ENCODE results near the gene IP6K3.

Gene IP6K3

DNA sequence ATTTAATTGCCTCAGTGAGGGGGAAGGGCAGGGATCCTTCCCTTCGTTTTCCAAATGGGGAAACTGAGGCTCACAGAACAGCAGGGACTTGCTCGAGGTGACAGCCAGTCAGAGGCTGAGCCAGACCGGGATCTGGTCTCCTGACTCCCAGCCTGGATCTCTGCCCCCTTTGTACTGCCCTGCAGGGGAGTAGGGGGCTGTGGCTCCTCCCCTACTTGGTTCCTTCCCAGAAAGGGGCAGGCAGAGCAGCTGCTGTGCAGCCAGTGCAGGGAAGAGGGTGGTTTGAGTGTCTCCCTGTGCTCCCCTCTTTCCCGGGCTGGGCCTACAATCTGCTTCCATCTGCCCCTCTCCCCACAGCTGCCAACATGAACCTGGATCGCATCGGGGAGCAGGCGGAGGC, 72.9 kb downstream of the IP6K3 start:
- no peak for DNase-seq (ENCODE audit: low read depth)

DNA sequence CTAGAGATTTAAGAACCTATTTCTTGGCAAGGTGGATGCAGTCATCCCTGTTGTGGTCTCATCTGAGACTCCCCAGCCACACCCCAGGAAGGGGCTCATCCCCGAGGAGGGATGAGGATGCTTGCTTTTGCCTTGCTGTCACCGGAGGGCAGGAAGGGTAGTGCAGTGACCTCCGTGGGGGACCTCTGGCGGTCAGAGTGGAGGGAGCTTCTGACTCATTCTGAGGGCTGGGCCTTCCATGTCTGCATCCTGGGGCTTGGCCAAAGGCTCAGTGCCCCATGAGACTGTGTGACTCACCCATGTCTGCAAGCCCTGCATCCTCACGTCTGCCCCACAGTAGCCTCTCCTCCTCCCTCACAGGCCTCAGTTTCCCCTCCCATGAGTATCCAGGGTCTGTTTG, 73.9 kb downstream of the IP6K3 start:
- peak; percentile 97 for DNase-seq (ENCODE audit: low read depth)

DNA sequence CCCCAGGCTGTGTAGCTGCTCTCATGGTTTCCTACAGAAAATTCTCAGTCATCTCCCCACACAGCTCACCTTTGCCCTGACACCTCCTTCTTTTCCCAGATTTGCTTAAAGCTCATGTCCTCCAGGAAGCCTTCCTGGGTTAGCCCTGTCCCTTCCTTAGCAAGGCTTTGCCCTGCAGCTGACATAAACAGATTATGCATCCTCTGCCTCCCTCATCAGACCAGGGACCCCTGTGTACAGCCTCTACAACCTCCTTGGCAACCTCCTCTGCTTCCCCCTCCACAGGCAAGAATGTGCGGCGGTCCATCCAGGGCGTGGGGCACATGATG, 75.0 kb downstream of the IP6K3 start:
- no peak for DNase-seq (ENCODE audit: low read depth)
